Ramos (cell line): ENCODE results near the gene NREP.

Experiments used
- in situ Hi-C: fragments of 300-500 bp; cut with MboI; formaldehyde crosslinking; loops from one replicate; pipeline ENCODE4 v1.14.3; 2022; ENCODE audit warnings: low sequenced_read_pairs; ENCODE audit not compliant: unreplicated experiment

The NREP gene

DNA sequence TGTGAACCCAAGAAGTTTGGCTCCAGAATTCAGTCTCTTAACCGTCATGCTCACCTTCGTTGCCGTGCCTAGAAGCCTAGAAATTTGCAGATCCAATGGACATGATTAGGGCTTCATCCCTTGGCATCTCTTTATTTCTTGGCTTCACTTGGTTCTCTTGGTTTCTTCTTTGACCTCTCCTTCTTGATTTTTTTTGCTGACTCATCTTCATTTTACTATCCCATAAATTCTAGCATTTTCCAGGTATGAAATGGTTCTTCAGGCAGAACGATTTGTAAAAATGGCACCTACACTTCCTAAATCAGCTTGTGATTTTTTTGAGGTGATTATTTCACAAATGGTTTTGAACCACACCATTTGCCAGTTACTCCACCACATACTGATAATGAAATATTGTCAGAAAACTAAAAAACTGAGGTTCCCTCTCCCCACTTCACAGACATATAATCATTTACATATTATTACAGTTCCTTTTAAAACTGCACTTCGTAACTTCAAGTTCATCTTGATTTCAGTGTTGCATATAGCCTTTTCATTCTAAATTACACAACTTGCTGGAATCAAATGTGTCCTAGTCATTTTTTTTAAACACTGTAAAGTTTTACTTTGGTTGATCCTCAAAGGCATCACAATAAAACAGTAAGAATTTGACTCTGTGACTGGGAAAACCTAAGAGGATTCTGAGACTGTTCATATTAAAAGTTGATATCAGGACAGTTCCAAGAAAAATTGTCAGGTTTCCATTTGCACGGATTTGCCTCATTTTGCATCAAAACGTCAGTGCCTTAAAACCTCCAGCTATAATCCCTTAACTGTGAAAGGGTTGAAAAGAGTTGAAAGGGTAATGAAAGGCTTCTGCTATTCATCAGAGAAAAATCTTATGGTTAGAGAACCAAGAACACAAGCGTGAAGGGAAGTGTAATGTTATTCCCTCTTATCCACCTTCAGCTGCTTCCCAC is 8.9 kb upstream of the NREP start:
- in situ Hi-C loops, result no loop called here

DNA sequence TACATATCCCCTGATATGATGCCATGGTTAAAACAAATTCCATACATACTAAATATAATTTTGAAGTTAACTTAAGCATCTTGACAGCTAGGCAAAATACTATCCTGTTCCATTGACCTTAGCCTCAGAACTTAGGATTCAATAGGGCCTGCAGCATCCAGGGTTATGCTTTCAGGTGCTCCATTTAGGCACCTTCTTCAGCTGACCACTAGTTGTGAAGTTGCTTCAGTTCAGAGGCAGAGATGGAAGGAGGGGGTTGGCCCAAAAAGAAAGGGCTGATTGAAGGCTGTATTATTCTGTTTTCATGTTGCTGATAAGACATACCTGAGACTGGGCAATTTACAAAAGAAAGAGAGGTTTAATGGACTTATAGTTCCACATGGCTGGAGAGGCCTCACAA is 7.0 kb upstream of the NREP start:
- in situ Hi-C loops, result no loop called here

DNA sequence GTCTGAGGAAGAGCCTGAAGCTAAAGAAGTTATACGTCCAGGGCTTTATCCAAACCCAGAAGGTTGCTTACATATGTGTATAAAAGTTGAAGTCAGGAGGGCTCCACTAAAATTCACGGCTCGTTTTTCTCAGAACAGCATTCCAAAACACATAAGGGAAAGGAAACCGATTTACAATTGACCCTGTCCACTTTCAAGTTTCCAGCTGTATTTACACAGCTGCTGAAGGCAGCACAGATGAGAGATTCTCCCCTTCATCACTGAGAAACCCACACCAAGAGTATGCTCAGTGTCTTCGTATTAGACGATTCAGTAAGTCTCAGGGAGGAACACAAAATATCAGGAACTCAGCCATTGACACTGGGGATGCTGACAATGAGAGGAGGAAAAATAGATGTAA is 5.9 kb upstream of the NREP start:
- in situ Hi-C loops, result no loop called here

DNA sequence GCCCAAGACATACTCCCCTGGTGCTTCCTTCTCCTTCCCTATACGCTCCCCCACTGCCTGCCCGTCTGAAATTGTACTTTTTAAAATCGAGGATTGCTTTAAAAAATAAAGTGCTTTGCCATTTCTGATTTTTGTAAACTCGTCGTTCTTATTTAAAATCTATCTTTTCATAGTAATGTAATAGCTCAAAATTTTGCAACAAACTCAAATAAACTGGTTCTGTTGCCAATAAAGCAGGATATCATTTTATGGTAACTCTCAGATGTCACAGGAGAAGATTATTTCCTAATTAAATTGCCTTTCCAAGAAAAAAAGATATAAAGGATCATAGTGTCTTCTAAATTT is 1.3 kb upstream of the NREP start:
- in situ Hi-C loops, result no loop called here

DNA sequence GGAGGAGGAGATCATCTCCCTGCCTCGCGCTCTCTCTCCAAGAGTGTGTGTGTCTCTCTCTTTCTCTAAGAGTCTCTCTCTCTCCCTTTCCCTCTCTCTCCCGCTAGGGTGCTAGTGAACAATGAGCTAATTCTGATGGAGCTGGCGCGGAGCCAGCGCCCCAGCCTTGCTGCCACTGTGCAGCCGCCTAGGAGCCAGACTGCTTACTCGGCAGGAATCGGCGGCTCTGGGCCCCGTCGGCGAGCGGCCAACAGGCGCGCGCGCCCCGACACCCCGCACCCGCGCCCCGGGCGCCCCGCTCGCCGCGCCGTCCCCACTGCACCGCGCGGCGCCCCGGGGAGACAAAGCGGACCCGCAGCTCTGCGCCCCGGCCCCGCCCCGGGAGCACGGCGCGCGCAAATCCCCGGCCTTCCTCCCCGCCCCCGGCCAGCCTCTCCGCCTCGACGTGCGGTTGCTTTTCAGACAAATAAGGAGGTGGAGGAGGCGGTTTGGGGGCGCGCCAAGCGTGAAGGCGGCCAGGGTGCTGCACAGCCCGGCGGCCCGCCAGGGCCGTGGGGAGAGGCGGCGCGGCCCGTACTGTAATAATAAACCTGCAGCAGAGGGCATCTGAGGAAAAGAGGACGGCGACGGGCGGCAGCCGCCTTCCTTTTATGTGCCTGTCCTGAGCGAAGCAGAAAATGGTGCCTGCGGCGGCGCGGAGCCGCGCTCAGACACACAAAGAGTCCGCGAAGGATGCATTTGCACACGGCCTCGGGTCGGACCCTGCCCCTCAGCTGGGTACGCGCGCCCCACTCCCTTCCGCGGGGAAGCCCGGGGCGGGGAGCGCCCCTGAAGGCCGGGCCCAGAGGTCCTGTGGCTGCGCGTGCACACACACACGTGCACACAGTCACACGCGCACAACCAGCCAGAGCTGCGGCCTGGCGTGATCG is 625 bp upstream of the NREP start:
- in situ Hi-C loops, result no loop called here

DNA sequence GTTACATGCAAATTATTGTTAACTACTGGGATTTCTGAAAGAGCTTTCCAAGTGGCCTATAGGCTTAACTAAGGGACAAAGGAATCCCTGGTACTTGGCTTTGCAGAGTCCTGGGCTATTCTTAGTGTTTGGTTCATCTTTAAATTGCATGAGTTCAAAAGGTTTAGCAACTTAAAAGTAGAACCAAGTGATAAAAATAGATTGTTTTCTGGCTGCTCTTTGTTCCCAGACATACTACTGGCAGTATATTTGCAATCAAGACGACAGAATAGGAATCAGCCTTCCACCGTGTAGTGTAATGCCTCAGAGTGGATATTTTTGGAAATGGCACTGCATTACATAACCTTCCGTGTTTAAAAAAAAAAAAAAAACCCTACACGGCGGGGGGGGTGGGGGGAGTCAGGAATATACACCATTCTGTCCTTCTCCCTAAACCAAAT is 1.0 kb downstream of the NREP start:
- in situ Hi-C loops, result no loop called here

DNA sequence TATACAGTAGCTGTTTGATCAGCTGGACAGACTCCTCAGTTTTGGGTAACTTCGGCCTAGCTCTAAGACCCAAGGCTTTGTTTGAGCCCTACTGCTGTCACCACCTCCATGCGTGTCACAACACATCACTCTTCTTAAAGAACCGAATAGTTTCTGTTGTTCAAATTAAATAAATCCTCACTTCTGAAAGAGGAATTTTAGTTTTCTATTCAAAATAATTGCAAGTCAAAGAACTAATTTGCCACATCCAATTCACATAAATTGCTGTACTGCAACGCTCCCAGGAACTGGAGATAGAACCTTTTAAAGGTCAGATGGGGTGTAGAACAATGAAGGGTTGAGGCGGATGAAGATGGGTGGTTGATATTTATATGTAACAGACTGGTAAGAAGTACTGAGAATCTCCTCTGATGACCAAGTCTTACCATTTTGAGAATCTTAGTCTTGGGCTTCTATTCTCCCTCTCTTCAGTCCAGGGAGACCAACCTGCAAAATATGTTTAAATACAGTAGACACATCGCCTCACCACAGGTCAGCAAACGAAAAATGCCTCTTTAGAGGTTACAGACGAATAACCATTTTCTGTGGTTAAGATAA is 1.6 kb downstream of the NREP start:
- in situ Hi-C loops, result no loop called here

DNA sequence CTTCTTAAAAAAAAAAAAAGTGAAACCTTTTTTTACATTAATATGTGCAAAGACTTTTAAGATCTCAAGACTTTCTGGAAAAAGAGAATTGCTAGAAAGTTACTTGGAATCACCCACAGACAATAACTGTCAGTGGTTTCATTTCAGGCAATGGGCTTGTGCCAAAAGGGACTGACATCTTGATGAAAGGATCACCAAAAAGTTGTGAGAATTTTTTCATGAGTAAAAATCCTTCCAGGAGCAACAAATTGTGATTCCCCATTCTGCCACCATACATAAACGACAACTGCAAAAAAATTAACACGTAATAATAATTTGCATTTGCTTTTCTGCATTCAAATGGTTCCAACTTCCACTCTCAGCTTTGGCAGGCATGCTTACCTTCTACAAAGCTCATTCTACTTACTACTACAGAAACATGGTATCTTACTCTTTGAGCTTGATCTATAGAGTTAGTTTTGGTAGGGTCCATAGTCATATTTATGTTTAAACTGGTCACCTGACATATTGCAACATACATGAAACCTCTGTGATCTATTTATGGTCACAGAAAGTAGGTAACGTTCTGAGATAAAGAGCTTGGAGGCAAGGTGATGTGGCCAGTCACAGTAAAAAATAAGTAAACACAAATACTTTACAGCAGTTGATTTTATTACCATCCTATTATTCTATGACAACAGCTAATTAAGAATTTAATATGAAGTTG is 3.0 kb downstream of the NREP start:
- in situ Hi-C loops, result loop anchor here (5.0 kb wide), 1 partner anchor 52 kb away; no protein-coding TSS in a partner anchor

DNA sequence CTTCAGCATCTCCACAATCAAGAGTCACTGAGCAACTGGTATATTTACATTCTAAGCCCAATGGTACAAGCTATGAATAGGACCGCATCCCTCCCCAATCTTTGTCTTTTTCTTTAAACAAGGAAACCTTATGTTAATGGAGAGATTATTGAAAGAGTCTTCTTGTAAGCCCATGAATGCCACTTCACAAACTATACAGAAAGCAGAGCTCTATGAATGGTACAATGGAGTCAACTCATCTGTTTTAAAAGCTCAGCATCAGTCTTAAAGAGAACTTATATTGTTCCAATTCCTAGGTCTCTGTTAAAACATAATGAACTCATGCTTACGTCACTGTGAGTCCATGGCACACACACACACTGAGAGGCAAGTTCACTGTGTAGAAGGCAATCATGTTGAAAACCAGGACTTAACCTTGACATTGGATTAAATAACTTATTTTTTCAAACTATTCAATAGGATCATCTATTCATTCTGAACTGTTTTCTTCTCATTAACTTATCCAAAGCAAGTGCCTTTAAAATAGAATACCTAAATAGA is 4.5 kb downstream of the NREP start:
- in situ Hi-C loops, result loop anchor here (5.0 kb wide), 1 partner anchor 50 kb away; no protein-coding TSS in a partner anchor

DNA sequence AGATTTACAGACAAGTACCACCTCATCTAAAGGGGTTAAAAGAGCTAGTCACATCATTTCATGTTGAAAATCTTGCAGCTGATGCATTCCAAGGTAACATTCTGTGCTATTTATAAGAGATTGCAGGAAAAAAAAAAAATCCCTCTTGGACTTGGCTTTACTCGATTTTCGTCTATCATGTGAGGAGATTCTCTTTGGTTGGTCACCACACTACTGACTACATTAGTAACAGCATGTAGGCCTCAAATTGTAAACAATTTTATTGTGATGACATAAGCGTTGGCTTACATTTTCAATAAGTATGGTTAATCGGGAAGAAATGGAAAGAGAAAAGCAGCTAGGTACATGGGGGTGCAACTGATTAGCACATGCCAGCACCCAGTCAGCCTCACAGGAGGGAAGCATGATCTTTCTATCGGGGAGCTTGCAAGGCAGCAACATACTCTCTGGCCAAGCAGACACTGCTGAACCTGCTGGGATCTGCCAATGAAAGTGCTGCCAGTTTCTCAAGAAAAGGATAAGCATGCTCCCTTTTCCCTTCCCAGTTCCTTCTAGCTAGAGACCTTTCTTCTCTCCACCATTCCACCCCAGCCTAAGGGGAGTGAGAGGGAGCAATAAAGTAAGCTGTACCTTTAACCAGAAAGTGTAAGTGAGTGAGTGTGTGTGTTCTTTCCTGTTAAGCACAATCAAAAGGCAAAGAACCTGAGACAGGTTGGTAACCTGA is 7.5 kb downstream of the NREP start:
- in situ Hi-C loops, result loop anchor here (5.0 kb wide), 1 partner anchor 47 kb away; no protein-coding TSS in a partner anchor

DNA sequence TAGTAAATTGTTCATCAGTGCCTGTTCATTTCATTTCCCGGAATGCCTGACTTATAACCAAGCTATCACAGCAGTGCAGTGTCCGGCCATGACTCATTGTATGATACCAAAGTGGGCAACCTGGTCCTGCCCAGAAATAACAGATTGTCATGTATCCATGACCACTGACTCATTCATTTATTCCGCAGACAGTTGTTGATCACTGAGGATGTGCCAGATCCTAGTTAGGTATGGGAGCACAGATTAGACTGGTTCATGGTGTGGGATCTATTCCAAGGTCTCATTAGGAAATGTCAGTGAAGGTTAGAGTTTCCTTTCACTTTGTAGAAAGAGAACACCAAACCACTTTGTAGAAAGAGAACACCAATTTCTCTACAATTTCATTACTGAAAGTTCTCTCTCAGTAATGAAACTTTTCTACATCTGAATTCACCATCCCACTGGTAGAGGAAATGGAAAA is 8.7 kb downstream of the NREP start:
- in situ Hi-C loops, result no loop called here

DNA sequence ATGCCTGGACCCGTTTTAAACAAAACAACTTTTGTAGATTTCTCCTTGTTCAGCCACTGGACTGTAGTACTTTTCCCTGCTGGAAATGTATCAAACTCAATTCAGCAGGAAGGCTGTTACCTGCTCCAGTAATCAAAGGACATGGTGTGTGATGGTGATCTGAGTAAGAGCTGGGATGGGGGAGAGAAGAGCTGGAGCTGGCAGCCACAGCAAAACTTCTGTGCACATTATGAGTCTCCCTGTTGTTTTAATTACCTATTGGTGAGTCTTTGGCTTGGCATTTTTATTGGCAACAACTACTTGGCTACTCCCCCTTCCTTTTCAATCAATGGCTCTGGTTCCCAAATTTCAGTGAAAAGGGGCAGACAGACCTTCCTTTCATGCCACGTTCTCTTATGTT is 9.7 kb downstream of the NREP start:
- in situ Hi-C loops, result no loop called here

DNA sequence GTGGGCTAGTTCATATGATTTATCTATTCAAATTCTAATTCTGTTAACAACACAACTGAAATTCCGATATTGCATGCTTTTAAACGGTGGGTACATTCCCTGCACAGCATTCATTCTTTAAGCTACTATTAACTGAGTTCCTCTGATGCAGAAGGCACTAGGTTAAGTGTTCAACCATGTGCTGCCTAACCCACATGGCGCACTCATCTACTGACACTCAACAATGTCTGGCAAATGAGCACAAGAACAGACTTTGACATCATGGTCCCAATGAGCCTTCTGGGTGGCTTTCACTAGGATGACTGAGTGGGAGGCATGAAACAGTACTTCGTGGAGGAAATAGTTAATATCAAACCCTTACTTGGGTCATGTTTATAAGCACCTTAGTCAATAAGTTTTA is 10.2 kb downstream of the NREP start:
- in situ Hi-C loops, result no loop called here

DNA sequence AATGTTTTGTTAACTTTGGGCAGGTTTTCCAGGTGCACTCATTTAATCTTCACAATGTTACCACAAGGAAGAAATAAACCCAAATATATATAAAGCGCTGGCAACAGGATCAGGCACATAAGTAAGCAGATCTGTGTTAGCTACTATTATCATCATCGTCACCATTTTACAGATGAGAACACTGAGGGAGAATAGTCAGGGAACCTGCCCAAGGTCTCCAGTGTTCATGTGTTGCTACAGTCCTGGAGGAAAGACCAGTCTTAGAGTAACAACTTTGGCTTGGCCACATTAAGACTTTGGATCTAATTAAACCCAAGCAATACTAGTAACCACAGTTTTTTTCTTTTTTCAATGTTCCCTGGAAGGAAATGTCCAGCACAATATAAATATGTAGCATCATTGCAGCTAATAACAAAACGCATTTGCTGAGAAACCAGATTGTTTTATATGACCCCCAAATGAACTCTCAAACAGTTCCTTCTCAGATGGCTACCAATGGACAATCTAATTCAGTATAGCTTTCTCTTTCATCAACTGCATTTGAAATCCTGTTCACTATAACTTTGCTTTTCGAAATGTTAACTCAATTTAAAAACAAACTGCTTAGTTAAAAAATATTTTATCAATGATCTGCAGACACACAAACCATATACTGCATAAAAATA is 11.8 kb downstream of the NREP start:
- in situ Hi-C loops, result no loop called here

DNA sequence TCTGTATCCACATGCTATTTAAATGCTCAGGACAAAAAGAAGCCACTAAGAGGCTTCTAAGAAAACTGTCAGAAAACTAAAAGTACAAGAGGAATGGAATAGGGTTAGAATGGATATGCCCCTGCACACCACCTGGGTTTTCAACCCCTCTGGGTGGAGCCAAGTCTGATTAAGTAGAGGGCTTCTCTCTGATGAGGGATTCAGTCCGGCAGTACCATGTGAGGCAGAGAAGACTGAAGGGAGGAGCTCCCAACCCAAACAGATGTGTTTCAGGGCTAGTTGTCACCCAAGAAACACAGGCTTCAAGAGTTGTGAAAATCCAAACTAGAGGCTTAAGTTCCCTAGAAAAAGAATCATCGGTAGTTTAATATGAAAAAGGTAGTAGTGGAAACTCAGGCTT is 12.5 kb downstream of the NREP start:
- in situ Hi-C loops, result no loop called here

DNA sequence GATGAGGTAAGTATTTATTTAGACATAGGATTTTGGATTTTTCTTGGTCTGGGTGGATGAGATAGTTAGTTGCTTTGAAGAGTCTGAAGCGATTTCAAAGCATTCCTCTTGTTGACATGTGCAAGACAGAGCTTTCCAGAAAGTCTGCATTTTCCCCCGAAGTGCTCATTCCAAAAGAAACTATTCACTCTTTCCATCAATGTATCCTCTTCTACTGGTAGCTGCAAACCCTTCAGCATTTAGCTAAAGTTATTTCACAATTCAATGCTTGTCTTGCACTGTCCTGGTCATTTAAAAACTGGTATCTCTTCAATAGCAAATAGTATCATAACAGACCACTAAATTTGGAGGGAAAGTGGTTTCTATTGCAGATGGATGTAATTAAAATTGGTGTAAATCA is 13.0 kb downstream of the NREP start:
- in situ Hi-C loops, result no loop called here

DNA sequence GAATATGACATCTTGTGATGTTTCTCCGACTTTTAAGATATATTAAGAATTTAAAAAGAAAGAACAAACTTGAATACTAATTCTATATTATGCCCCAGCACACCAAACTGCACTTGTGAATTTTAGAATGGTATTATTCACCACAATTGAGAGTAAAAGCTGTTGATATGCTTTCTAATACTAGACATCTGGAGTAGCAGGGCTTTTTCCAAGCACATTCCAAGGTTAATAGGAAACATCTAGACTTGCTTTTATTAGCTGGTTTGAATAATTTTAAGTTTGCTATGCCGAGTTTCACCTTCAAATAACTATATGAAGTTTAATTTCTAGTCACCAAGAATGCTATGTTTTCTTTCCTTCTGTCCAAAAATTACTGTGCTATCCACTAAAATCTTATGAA is 13.5 kb downstream of the NREP start:
- in situ Hi-C loops, result no loop called here

DNA sequence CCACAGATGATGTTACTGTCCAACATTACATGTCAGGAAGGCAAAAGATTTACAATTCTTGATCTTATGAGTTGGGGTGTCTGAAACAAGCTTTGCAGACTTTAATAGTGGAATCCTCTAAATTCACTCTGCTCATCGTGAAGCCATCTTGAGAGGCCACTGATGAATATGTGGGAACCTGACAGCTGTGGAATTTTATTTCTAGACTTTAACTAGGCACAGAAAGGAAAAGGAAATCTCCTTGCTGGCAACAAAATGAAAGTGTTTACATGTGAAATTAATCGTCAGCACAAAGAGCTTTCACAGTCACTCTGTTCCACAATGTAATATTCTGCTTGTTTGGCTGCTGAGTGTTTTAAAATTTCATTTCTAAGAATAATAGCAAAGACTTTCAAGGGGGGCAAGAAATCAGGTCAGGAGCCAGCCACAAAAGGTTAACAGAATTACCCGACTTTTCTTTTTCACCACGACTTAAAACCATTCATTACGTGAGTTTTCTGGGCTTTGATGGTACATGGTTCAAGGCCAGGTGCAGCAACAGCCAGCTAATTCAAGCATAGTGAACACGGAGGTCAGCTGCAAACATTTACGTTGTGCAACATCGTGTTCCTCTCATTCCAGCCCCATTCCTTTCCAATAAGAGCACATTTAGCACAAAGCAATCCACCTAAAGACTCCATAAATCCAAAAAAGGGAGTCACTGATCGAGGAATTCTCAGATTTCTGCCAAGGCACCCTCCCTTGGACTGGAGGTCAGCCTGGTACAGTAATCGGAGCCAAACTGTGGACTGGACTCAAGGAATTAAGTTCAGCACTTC is 14.6 kb downstream of the NREP start:
- in situ Hi-C loops, result no loop called here
